Activated T-cell treated with anti-CD3 and anti-CD28 coated beads for 24 hours (primary cell): ENCODE measurements around the gene MAP3K12.
"Not testable (repeated sequence)": the region's sequence is repeated elsewhere in the genome, so short reads cannot be mapped to it uniquely, and the experiment has no call there.

Source experiments
- DNase-seq: peaks from one replicate; pipeline ENCODE4 v3.0.0-alpha.2; 2020; ENCODE audit warnings: low read depth

Gene MAP3K12

DNA sequence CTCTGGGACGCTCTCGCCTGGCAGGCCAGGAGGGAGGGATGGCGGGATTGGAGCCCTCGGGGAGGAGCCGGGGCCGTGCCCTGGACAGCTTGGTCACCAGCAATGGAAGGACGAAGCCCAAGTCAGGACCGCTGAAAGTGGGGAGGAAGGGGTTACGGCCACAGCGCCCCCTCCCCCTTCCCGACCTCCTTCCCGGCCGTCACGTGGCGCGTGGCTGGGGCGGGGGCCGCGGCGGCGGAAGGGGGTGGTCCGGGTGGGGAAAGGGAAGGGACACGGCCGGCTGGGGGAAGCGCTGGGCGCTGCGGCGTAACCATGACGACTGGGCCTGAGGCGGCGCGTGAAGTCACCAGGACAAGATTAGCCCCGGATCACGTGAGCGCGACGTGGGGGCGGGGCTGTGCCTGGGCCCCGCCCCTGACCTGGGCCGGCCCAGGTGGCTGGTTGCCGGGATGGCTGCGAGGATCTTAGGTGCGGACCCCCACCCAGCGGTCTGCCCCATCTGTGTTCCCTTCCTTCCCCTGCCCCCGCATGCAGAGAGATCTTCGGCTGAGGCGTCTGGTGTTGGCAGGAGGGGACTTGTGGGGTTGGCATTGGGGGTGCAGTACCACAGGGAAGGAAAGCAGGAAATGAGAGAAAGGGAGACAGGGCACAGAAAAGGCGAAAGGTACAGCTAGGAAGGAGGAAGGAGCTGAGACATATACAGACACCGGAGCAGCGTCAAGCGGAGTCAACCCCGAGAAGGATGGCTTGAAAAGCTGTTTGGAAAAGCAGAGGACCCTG, 6.2 kb downstream of the MAP3K12 start:
- DNase-seq = peak; percentile 80

DNA sequence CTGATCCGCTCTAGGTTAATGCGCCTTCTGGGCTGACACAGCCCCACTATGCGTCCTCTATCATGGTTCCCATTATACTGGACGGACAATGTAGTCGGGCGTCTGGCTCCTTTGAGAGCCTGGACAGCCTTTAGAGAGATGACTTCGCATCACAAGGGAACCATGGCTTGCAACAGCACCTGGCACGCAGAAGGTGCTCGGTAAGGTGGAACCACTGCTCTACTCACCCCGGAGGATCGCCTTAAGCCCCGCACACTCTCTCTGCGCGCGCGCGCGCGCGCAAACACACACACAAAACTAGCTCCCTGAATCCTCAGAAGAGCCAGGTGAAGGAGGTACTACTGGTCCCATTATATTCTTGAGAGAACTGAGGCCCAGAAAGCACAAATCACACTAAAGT, 7.1 kb downstream of the MAP3K12 start:
- no peak for DNase-seq

DNA sequence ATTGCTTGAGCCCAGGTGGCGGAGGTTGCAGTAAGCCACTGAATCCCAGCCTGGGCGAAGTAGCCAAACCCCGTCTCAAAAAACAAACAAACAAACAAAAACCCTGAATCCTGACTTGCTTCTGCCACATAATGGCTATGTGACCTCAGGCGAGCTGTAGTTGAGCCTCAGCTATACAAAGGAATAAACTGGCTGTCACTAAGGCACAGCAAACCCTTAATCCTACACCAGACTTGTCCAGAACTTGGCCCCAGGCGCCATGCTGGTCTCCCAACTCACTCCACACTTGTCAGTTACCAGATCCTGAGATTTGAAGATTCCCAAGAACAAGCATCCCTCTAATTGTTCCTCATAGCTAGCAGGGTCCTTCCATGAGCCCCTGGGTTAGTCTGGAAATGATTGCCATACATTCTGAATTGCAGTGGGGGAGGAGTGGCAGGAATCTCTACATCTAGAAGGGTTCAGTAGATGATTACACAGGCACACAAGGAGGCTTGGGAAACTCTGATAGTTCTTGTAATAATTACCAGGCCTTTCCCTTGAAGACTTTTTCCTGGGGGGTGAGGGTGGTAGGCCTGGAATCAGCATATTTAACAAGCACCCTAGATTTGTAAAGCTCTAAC, 9.9 kb downstream of the MAP3K12 start:
- DNase-seq = no peak

DNA sequence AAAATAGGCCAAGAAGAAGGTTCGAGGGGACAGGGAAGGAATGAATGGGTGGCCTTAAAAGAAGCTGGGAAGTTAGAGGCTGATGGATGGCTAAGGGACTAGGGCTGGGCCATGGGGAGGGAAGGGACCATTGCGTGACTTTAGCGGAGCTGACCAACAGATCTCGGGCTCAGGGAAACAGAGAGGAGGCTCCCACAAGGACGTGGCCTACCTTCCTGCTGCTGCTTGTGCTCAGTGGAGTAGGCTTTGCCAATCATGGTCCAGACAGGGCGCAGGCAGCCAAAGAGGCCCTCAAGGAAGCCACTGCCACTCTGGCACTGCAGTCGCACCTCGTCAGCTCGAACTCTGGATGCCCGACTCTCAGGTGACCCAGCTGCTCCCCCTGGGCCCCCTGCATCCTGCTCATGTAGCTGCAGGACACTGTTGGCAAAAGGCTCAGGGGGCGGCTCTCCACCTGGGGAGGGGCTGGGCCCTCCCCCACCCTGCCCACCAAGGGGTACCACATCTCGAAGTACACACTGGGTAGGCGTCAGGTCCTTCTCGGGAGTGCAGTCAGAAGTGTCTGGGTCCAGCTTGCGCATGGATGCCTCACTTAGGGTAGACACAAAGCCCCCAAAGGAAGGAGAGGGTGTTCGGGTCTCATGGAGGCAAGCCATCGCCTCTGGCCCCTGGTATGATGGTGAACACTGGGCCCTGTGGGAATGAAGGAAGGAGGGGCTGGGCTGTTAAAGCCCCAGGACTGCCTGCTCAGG, 12.3 kb downstream of the MAP3K12 start:
- no peak for DNase-seq

DNA sequence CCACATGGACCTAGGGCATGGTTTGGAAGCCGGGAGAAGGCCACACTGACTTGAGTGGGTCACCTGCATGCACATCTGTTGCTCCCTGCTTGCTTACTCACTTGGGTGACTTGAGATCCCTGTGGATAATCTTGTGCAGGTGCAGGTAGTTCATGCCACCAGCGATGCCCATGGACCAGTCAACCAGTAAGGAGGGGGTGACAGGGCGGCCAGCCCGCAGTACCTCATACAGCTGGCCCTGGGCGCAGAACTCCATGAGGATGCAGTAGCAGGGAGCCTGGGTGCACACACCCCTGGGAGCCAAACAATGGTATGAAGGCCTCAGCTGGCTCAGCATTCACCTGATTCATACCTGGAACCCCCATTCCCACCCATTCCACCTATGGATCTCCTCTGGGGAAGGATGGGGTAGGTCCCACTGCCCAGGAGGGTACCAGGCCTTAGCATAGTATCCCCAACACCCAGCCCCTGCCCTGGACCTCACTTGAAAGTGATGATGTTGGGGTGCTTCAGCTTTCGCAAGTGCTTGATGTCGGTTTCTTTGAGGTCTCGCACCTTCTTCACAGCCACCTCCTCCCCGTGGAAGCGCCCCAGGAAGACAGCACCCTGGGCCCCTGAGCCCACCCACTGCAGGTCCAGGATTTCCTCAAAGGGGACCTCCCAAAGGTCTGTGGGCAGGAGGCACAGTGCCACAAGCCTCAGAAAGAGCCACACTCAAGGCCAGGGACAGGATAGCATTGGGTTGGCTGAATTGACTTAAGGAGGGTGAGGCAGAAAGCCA, 13.1 kb downstream of the MAP3K12 start:
- DNase-seq = no peak

DNA sequence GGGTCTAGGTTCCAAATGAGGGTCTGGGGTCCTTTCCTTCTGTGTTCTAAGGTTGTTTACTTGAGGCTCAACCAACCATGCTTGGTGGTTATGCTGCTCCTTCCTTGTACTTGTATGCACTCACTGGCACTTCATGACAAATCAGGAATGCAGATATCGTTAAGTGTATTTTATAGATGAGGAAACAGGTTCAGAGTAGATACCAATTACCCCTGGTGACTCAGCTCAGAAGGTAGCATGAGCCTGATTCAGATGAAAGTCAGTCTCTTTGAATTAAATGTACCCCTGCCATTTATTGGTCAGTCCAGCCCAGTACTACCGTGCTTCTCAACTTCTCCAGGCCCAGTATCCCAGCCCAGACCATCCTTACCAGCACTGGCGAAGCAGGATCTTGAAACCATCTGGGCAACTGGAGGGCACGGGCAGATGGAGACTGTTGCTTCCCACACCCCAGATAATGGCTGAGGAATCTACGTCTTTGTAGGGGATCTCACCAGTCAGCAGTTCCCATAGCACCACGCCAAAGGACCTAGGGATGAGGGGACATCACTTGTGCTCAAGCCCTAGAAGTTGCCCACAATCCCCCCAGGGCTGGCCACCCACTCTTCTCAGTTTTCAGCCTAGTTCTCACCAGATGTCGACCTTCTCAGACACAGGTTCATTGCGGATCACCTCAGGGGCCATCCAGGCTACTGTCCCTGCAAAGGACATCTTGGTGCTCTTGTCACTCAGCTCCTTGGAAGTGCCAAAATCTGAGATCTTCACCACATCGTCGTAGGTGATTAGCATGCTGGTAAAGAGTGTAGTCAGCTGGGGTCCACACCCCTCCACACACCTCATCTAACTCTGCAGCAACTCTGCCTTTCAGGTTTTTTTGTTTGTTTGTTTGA, 14.3 kb downstream of the MAP3K12 start:
- DNase-seq = no peak

DNA sequence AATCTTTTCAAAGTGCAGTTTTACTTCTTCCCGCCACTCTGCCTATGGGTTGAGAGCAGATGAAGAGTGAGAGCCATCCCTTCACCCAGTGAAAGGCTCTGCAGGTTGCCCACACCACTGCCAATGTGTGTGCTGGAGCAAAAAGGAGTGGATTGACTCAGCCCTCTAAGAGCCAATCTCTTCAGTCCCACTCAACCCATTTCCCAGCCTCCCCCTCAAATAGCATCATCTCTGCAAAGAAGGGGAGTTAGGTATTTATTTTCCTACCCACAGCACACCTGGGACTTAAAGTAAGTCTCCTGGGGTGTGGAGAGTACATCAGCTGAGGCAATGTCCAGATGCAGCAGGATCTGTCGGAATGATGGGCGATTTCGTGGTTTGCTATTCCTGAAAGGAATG, 15.3 kb downstream of the MAP3K12 start:
- DNase-seq = no peak

DNA sequence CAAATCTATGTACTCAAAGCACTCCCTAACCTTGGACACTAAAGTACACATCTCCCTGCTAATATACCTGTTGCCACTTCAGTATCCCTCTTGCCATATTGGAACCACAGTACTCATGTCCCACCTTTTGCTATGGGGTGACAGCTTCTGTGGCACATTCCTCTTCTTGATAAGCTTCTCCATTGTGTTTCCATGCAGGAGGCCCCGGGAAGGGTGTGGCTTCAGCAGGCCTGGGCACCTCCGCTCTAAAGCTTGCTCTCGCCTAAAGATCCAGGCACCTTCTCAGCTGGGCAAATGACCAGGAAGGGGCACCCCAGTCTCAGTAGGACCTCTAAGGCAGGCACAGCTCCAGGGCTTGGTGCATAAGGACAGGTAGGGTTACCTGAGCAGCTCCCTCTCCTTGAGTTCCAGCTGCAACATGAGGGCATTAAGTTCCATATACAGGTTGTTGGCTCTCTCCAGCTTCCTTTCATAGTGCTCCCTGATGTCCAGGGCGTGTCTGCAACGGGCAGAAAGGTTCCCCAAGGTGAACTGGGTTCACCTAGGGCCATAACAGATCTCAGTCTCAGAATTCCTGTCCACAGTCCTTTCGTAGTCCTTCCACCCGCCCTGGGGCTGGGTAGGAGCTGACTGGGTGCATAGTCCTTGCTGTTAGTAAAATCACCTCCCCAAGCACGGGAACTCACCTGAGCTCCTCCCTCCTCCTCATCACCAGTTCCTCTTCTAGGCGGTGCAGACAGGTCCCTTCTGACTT, 15.9 kb downstream of the MAP3K12 start:
- DNase-seq = no peak

DNA sequence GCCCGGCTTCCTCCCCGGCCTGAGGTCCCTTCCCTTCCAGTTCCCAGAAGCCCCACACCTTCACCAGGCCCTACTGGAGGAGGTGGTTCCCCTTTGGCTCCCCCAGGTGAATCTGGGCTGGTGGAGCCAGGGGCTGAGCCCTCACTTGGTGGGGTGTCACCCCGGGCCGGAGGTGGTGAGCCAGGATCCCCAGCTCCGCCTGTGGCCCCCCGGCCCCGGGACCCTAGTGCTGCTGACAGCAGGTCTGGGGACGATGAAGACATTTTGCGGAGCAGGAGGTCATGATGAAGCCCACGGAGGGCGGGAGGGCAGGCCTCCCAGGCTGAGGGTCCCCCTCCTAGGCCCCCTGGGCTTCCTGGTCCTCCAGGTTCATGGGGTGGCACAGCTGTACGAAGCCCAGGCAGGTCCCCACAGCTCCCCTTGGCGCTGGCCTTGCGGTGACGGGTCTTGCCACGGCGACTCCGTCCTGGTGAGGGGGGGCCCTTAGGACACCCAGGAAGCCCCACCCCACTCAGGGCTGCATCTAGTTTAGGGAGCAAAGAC, 16.6 kb downstream of the MAP3K12 start:
- DNase-seq = no peak

DNA sequence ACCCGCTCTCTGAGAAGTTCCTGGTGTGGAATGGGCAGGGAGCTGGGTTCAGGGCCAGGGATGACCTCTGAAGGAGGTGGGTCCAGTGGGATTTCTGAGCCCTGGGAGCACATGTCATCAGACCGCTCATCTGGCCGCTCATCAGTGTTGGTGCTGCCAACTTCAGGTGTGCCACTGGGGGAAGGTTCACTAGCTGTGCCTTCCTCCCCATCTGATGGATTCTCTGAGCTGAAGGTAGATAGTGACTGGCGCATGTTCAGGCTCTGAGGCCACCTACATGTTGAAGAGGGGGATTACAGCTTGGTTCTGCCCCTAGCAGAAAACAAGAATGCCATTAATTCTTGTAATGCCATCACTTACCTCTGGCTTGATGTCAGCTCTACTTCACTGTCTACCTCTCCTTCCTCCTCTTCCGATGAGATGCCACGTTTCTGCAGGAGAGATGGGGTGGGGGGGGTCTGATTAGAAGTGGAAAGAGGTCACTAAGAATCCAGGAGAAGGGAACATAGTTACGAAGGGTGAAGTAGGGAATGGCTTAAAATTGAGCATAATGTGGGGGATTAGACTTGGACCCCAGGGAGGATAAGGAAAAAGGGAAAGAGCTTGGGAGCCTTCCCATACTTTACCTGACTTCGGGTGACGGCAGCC, 17.2 kb downstream of the MAP3K12 start:
- no peak for DNase-seq

DNA sequence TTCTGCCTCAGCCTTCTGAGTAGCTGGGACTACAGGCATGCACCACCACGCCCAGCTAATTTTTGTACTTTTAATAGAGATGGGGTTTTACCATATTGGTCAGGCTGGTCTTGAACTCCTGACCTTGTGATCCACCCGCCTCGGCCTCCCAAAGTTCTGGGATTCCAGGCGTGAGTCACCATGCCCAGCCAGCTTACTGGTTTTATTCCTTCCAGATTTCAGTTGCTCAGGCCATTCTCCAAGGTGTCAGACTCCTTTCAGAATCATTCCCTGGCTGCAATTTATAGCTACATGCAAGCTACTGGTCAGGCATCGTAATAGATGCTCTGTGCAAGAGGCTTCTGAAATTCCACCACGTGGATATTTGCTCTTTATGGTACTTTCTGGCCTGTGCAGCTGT, 17.8 kb downstream of the MAP3K12 start:
- not testable (repeated sequence) for DNase-seq

DNA sequence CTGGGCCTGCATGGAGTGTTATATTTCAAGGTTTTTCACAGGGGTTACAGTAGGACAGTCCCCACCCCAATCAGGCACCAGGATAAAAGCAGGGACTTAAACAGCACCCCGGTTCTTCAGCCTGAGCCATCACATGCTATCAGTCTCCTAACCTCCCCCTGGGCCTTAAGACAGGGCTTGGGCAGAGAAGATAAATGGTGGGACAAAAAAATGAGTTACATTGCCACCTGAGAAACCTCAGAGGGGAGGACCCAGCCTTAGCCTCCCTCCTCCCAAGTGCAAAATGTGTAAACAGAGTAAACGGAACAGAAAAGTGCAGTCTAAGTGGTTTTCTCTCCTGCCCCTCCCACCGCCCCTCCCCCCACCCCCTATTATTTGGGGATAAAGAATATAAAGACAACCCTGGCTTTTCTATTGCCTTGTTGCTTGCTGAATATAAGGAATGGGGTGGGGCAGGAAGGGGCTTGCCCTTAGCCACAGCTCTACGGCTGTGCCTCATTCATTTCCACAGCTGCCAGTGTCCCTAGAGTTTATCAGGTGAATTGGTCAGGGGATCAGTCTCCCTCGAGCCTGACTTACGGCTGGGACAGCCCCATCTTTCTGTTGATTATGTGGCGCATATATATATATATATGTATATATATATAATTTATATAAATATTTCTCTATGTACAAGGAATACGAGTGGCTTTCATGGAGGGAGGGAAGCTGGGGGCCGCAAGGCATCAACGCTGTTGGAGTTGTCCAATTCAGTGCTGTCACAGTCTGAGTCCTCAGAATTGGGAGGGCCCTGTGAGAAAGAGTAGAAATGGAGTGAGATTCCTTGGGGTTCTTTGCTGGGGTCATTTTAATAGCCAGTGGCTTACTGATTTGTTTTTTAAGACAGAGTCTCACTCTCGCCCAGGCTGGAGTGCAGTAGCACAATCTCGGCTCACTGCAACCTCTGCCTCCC, 18.5 kb downstream of the MAP3K12 start:
- DNase-seq = no peak

DNA sequence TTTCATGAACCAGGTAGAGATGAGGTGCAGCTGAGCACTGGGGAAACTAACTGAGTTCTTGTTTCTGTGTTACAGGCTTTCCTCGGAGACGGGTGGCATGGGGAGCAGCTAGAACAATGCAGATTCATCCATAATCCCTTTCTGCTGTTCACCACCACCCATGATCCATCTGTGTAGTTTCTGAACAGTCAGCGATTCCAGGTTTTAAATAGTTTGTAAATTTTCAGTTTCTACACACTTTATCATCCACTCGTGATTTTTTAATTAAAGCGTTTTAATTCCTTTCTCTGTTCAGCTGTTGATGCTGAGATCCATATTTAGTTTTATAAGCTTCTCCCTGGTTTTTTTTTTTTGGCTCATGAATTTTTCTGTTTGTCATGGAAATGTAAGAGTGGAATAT, 19.9 kb downstream of the MAP3K12 start:
- no peak for DNase-seq

DNA sequence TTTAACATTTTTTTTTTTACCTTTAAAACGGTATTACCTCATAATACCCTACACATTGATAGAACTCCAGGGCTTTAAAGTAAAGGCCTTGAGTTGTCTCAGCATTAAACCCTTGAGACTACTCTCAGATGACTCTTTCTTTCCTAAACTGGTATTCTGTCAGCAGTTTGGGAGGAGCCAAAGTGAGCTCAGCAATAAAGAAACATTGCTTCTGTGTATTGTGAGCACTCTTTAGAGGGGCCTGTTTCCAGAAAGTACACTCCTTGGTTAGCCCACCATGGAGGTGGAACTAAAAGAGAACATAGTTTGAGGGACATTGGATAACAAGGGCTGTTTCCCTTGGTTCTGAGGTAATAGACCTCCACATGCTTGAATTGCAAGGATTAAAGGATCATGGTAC, 20.4 kb downstream of the MAP3K12 start:
- DNase-seq = no peak

DNA sequence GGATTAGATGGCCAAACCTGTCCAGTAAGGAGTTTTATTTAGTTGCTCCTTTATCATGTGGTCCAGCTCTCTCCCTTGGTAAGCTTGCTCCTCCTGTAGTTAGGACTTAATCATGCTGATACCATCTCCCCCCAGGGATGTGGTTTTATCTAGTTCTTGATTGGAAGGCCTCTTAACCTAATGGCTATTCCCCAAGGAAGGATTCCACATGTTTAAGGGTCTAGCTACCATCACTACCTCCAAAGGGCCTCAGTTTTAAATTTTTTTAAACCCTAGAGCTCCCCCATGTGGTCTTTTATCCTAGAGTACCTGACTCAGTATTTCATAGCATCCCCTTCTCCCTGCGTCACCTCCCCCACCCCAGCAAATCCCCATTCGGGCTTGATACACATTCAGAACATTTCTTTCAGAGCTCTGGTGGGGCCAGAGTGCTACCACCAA, 22.5 kb downstream of the MAP3K12 start:
- DNase-seq = no peak

DNA sequence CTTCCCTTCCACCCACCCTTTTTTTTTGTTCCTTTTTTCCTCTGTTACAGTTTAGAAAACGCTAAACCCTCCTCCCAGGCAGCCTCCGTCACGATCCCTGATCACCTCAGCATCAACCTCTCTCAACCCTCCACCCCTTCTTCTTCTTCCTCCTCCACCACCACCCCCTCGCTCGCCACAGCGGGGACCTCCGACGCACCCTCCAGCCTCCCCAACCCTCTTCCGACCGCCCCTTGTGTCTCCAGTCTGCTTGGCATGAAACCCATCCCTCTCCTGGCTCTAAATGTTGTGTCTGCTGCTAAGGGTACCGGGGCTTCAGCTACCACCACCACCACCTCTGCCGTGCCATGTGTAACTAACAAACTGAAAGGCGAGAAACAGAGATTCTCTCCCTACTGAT, 24.4 kb downstream of the MAP3K12 start:
- DNase-seq = no peak

DNA sequence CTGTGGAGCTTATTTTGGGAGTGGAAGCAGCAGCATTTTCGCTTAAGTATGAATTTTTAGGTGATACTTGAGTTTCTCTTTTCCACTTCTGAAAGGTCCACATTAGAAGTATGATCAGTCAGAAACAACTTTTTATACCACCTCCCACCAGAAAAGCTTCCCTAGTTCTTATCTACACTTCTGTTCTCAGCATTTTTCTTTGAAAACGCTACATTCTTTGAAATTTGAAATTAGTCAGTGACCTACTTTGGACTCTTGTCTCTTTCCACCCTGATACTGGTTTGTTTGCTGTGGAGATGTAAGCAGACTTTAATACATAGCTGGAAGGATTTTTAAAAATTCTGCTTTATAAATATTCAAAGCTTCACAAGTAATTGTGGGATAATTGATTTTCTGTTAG, 25.2 kb downstream of the MAP3K12 start:
- no peak for DNase-seq

DNA sequence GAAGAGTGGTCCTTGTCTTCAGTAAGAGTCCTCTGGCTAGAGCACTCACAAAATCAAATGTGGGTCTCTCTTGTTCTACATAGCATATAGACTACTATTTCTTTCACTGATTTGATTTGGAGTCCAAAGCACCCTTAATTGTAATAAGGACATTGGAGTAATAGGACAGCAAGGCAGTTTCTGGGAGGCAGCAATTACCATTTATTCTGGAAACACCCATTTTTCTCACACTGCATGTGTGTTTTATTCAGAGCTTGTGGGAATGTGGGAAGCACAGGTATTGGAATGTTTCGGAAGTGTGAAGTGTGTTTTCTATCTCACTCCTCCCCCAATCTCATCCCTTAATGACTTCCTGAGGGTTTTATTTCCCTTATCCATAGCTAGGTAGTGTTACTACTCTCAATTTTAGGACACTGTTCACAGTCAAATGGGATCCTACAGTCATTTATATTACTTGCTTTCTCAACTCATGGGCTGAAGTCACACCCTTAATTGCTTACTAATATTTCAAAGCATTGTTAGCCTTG, 27.1 kb downstream of the MAP3K12 start:
- DNase-seq = no peak
